WERI-Rb-1 (cell line): Measurements from ENCODE around the gene TMEM161A.

Experiments used
- DNase-seq: peaks from one replicate; pipeline ENCODE4 v3.0.0-alpha.2; 2020
- H3K27ac ChIP-seq: fragments of 250-450 bp; sonication (Bioruptor Pico); 2 replicates; pipeline ENCODE4 v1.5.1; 2020; ENCODE audit warnings: mild to moderate bottlenecking, moderate library complexity
- H3K27me3 ChIP-seq: fragments of 250-450 bp; sonication (Bioruptor Pico); 2 replicates; pipeline ENCODE4 v1.5.1; 2021; ENCODE audit warnings: mild to moderate bottlenecking, low read depth, moderate library complexity; ENCODE audit not compliant: insufficient read depth, severe bottlenecking
- H3K36me3 ChIP-seq: fragments of 250-450 bp; sonication (Bioruptor Pico); 2 replicates; pipeline ENCODE4 v1.5.1; 2020; ENCODE audit warnings: mild to moderate bottlenecking, moderate library complexity
- H3K4me3 ChIP-seq: 2 replicates; pipeline ENCODE4 v1.5.1; 2011; ENCODE audit warnings: low read depth, mild to moderate bottlenecking, control low read depth, low read length
- H3K9me3 ChIP-seq: fragments of 250-450 bp; sonication (Bioruptor Pico); 2 replicates; pipeline ENCODE4 v1.5.1; 2021; ENCODE audit warnings: mild to moderate bottlenecking, moderate library complexity; ENCODE audit not compliant: severe bottlenecking
- TF ChIP-seq, protein P1 (sequence below): IDR thresholded peaks from 2 replicates; pipeline ENCODE4 v1.5.1; 2011; ENCODE audit warnings: low read depth, mild to moderate bottlenecking, control low read depth, inconsistent platforms, low read length

TMEM161A gene

GRCh38 chr19:19134687-19135158 is 3.6 kb downstream of the TMEM161A start:
- H3K9me3 ChIP-seq = peaks cover 12% of the 10 kb centered on the region
- no peak for DNase-seq
- H3K36me3 ChIP-seq = peaks cover 3% of the 10 kb centered on the region; the same call in 1 of the 2 replicates
- no peak overlapping the region for H3K4me3 ChIP-seq
- H3K27ac ChIP-seq = no peak overlapping the region
- no peaks in the 10 kb centered on the region for H3K27me3 ChIP-seq
- TF ChIP-seq, protein P1, sequence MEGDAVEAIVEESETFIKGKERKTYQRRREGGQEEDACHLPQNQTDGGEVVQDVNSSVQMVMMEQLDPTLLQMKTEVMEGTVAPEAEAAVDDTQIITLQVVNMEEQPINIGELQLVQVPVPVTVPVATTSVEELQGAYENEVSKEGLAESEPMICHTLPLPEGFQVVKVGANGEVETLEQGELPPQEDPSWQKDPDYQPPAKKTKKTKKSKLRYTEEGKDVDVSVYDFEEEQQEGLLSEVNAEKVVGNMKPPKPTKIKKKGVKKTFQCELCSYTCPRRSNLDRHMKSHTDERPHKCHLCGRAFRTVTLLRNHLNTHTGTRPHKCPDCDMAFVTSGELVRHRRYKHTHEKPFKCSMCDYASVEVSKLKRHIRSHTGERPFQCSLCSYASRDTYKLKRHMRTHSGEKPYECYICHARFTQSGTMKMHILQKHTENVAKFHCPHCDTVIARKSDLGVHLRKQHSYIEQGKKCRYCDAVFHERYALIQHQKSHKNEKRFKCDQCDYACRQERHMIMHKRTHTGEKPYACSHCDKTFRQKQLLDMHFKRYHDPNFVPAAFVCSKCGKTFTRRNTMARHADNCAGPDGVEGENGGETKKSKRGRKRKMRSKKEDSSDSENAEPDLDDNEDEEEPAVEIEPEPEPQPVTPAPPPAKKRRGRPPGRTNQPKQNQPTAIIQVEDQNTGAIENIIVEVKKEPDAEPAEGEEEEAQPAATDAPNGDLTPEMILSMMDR = no peak

DNA sequence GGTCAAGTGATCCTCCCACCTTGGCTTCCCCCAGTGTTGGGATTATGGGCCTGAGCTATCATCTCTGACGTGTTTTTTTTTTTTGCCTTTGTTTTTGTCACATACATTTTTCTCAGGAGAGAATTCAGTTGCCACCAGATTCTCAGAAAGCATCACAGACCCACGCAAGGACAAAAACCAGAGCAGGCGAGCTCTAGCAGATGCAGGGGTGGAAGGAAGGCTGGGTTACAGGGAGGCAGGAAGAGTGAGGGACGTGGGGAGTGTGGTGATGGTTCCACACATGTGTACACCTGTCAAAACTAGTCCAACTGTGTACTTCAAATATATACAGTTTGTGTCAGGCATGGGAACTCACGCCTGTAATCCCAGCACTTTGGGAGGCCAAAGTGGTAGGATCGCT is 4.3 kb downstream of the TMEM161A start:
- Histone ChIP-seq H3K27ac (no peak overlapping the region), H3K4me3 (no peak overlapping the region), H3K27me3 (no peaks in the 10 kb centered on the region), H3K36me3 (peaks cover 3% of the 10 kb centered on the region; the same call in 1 of the 2 replicates), H3K9me3 (peaks cover 12% of the 10 kb centered on the region)
- TF ChIP-seq, protein P1 = no peak
- no peak for DNase-seq

DNA sequence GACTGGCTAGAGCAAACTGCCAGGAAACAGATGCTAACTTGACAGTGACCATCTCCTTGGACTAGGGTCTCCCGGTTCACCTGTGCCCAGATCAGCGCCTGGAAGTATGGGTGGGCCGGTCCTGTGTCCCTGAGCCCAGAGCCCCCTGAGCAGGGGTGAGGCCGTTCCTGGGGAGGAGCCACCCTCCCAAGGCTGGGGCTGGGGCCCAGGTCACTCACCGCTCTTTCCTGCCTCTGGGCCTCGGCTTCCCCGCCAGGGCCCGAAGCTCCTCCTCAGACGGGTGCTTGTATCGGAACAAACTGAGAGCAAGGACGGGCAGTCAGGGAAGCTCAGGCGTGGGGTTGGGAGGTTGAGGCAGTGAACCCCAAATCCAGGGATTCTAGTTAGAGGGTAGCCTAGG is 5.4 kb downstream of the TMEM161A start:
- Histone ChIP-seq H3K4me3 (no peak overlapping the region), H3K9me3 (peaks cover 12% of the 10 kb centered on the region), H3K36me3 (peaks cover 3% of the 10 kb centered on the region), H3K27ac (no peak overlapping the region), H3K27me3 (no peaks in the 10 kb centered on the region)
- TF ChIP-seq, protein P1 = no peak
- DNase-seq = no peak

- Histone ChIP-seq H3K27me3 (no peaks in the 10 kb centered on the region), H3K36me3 (peaks cover 3% of the 10 kb centered on the region), H3K27ac (no peak overlapping the region), H3K9me3 (peaks cover 12% of the 10 kb centered on the region), H3K4me3 (no peak overlapping the region)
- TF ChIP-seq, protein P1 = no peak
- DNase-seq = no peak
Measured at GRCh38 chr19:19131989-19132388, 6.3 kb downstream of the TMEM161A start.

DNA sequence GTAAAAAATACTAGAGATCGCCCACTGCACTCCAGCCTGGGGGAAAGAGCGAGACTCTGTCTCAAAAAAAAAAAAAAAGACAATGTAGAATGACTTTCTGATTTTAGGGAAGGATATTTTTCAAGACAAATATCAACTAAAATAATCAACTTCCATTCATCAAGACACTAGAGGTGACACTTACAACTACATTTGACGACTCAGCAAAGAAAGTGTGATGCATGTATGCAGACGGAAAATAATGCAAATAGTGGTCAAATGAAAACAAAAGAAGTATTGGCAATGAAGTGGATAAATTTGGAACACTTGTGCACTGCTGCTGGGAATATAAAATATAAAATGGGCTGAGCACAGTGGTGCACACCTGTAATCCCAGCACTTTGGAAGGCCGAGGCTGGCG is 12.2 kb downstream of the TMEM161A start:
- Histone ChIP-seq H3K27ac (no peak overlapping the region), H3K36me3 (no peaks in the 10 kb centered on the region; the same call in none of the 2 replicates), H3K4me3 (no peak overlapping the region), H3K9me3 (peaks cover 3% of the 10 kb centered on the region), H3K27me3 (no peaks in the 10 kb centered on the region)
- DNase-seq = no peak
- TF ChIP-seq, protein P1 = no peak

GRCh38 chr19:19123386-19123785 is 14.9 kb downstream of the TMEM161A start:
- no peak for DNase-seq
- H3K27me3 ChIP-seq = no peaks in the 10 kb centered on the region
- no peak overlapping the region for H3K4me3 ChIP-seq
- TF ChIP-seq, protein P1 = no peak
- peaks cover 8% of the 10 kb centered on the region for H3K36me3 ChIP-seq
- no peaks in the 10 kb centered on the region for H3K9me3 ChIP-seq
- no peak overlapping the region for H3K27ac ChIP-seq
